Activated T-cell treated with anti-CD3 and anti-CD28 coated beads, Interleukin-2, amount 50 U/mL, for 48 hours (primary cell): ENCODE results near the gene PRSS33.

ENCODE experiments used
- DNase-seq, 2 experiments: peaks; one replicate each; pipeline ENCODE4 v3.0.0-alpha.2; 2020

The PRSS33 gene, protein sequence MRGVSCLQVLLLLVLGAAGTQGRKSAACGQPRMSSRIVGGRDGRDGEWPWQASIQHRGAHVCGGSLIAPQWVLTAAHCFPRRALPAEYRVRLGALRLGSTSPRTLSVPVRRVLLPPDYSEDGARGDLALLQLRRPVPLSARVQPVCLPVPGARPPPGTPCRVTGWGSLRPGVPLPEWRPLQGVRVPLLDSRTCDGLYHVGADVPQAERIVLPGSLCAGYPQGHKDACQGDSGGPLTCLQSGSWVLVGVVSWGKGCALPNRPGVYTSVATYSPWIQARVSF

DNA sequence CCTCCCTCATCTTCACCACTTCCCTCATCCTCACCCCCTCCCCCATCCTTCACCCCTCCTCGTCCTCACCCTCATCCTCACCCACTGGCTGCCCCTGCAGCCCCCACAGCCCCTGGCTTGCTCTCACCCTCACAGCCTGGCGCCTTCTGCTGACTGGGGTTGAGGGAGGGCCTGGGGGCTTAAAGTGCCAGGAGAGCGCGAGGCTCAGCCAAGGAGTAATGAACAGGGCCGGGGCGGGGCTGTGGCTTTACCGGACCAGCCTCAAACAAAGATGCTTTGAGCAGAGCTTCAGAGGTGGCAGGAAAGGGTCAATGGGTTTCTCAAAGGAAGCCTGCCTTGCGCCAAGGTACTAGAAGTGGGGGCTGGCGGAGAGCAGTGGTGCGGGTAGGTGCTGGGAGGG, at the start of gene PRSS33:
TSS of gene PRSS33 (minus strand) at position 155 of the 400 bp plus-strand sequence. CDS start 1,013 bp downstream, outside the sequence.
- DNase-seq: no peak

GRCh38 chr16:2836646-2837508, 49.5 kb upstream of the PRSS33 start:
- DNase-seq: no peak

DNA sequence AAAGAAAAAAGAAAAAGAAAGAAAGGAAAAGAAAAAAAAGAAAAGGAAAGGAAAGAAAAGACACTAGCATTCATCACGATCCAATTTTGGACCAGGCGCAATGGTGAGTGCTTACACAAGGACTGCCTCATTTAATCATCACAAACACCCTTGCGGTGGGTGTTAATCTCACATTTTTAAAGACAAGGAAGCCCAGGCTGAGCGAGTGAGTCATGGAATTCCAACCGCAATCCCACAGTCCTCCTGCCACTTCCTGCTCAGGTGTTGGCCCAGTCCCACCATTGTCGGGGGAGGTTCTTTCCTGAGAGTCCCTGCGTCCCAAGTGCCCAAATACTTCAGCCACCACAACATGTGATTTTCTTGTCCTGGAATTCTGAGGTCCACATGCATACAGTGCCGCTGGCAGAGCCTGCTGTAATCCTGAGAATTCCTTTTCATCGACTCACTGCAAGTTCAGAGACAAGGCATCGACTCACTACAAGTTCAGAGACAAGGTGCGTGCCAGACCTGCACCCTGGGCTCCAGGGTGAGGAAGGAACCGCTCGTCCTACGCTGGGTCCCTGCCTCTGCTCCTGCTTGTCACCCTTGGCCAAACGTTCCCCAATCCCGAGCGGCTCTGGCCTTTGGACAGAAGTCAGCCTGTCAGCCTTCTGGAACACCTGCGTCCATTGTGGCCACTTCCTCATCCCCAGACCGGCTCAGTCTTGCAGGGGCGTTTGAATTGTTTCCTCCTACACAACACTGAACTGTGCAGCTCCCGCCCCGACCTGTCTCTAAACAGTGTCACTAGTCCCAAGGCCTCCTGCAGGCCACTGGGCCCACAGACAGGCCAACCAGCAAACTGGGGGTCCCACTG, 48.5 kb upstream of the PRSS33 start:
- no peak for DNase-seq

DNA sequence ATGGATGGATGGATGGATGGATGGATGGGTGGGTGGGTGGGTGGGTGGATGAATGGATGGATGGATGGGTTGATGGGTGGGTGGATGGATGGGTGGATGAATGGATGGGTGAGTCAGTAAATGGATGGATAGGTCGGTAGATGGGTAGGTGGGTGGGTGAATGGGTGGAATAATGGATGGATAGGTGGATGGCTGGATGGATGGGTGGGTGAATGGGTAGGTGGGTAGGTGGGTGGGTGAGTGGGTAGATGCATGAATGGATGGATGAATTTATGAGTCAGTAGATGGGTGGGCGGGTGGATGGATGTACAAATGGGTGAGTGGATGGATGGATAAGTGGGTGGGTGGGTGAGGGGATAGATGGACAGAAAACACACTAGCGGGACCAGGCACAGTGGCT, 47.6 kb upstream of the PRSS33 start:
- DNase-seq: no peak

- no peak for DNase-seq
Observed at GRCh38 chr16:2833776-2834175, 46.4 kb upstream of the PRSS33 start.

DNA sequence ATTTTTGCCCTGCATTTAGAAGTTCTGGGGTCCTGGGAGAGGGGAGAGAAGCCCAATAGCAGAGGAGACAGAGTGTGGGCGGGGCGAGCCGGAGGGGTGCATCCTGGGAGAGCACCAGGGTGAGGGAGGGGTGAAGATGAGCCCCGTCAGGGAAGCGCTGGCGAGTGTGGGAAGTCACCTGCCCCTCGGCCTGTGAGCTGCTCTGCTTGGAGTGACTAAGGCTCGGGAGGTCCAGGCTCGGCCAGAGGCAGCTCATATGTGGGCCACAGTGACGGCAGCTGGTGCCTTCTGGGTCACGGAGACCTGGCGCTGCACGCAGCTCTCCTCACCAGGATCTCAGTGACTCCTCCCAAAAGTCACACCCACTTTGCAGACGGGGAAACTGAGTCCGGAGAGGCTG, 43.8 kb upstream of the PRSS33 start:
- no peak for DNase-seq

GRCh38 chr16:2830355-2830695, 43.0 kb upstream of the PRSS33 start:
- DNase-seq: no peak

- no peak for DNase-seq
Observed at GRCh38 chr16:2829501-2830354, 42.4 kb upstream of the PRSS33 start, which contains the start of gene ZG16B. Gene ZG16B (plus strand): TSS chr16:2830303. CDS start chr16:2830442, 139 bp downstream.

DNA sequence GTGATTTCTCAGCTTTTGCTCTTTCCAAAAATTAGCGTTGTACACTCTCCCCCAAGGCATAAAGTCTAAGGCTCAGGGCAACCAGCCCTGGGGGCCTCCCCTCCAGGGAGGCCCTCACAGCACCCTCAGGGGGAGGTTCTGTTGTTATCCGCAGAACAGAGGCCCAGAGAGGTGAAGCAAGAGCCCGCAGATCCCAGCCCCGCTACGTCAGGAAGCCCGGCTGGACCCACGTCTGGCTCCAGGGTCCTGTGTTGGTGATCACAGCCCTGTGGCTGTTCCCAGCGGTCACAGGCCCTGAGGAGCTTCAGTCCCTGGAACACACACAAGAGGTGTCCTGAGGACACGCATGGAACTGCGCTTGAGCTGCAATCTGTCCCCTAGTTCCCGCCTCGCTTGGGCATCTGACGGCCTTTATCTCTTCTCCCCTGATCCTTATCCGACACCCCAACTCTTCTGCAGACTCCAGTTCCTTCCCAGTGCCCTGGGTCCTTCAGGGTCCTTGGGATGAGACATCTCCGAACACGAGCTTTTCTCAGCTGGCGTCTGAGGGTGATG, 41.6 kb upstream of the PRSS33 start:
- DNase-seq: no peak

DNA sequence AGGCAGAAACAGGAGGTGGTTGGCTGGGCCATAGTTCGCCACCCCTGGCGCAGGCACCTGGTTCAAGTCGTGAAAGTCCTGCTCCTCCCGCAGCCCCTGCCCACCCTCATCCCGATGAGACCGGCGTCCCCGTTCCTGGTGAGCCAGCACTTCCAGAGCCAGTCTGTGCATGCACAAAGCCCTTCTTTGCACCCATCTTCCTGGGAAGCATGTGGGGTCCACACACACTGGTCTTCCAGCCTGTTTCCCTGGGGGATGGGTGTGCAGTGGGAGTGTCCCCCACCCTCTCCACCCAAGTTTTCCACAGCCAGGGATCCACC, 41.1 kb upstream of the PRSS33 start:
- DNase-seq: no peak

DNA sequence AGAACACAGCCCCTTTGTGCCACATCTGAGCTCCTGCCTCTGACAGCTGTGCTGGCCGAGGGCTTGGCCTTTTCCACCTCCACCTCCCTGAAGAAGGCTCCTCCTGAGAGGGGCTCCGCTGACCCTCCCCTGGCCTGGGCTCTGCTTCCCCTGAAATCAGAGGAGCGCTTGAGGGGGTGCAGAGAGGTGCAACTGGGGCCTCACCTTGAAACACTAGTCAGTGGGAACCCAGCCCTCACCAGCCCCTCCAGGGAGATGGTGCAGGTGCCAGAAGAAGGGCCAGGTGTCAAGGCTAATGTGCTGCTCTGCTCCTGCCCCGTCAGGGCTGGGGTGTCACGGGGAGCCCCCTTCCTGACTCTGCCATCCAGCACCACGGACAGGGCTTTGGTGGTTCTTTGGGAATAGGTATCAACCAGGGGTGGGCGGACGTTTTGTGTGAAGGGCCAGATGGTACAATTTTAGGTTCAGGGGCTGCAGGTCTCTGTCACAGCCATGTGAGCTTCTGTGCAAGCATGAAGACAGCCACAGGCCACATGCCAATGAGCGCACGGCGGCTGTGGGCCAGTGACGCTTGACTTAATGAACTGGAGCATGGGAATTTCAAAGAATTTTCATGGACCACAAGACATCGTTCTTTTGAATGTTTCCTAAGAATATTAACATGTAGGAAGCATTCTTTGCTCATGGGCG, 40.6 kb upstream of the PRSS33 start:
- no peak for DNase-seq

GRCh38 chr16:2827374-2827791, 40.0 kb upstream of the PRSS33 start:
- no peak for DNase-seq

- no peak for DNase-seq
Observed at GRCh38 chr16:2826591-2827373, 39.4 kb upstream of the PRSS33 start.

- no peak for DNase-seq
Observed at GRCh38 chr16:2825906-2826305, 38.5 kb upstream of the PRSS33 start.

GRCh38 chr16:2825049-2825742, 37.8 kb upstream of the PRSS33 start:
- DNase-seq: no peak

- no peak for DNase-seq
Observed at GRCh38 chr16:2824626-2825025, 37.3 kb upstream of the PRSS33 start.

GRCh38 chr16:2822496-2822895, 35.1 kb upstream of the PRSS33 start:
- no peak for DNase-seq

- no peak for DNase-seq
Observed at GRCh38 chr16:2822158-2822495, 34.8 kb upstream of the PRSS33 start.

DNA sequence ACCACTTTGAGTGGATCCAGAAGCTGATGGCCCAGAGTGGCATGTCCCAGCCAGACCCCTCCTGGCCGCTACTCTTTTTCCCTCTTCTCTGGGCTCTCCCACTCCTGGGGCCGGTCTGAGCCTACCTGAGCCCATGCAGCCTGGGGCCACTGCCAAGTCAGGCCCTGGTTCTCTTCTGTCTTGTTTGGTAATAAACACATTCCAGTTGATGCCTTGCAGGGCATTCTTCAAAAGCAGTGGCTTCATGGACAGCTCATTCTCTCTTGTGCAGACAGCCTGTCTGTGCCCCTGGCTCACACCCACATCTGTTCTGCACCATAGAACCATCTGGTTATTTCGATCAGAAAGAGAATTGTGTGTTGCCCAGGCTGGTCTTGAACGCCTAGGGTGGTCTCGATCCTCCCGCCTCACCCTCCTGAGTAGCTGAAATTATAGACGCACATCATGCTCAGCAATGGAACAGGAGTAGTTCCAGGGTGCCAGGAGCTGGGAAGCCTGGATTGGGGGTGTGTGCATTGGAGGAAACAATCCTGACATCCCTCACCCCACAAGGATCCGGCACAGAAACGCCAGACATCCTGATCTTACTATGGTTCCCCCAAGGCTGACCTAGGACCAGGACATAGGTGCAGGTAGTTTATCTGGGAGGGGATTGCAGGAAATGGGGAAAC, 34.3 kb upstream of the PRSS33 start:
- DNase-seq: no peak
